Nucleus accumbens (tissue), 56 donors: ENCODE data around the gene FN1.
"Not testable (repeated sequence)": the region's sequence is repeated elsewhere in the genome, so short reads cannot be mapped to it uniquely, and the experiment has no call there.

ENCODE experiments used
- DNase-seq, 56 donors: peaks; one replicate each; lab custom pipeline; 2025; lab: John Stamatoyannopoulos, UW

FN1 gene

GRCh38 chr2:215370112-215370965 is 65.5 kb downstream of the FN1 start:
- DNase-seq = no peak

- no peak for DNase-seq
These were observed 66.6 kb downstream of the FN1 start for GRCh38 chr2:215369181-215369760.

GRCh38 chr2:215368493-215368809 is 67.4 kb downstream of the FN1 start:
- no peak for DNase-seq

- no peak for DNase-seq
These were observed 68.0 kb downstream of the FN1 start for GRCh38 chr2:215367662-215368492.

GRCh38 chr2:215366440-215367032 is 69.3 kb downstream of the FN1 start:
- DNase-seq = no peak

GRCh38 chr2:215365184-215365658 is 70.6 kb downstream of the FN1 start:
- no peak for DNase-seq

- DNase-seq = peak in 1 of 56 donors; percentile 1
These were observed 71.4 kb downstream of the FN1 start for GRCh38 chr2:215364157-215365155.

- DNase-seq = peak in 1 of 56 donors; percentile 2
These were observed 72.3 kb downstream of the FN1 start for GRCh38 chr2:215363461-215364156.

- no peak for DNase-seq
These were observed 72.8 kb downstream of the FN1 start for GRCh38 chr2:215363039-215363438.

GRCh38 chr2:215362562-215362904 is 73.3 kb downstream of the FN1 start:
- DNase-seq = no peak

- no peak for DNase-seq
These were observed 73.8 kb downstream of the FN1 start for GRCh38 chr2:215361876-215362561.

GRCh38 chr2:215361211-215361875 is 74.5 kb downstream of the FN1 start:
- DNase-seq = no peak

- no peak for DNase-seq
These were observed 75.3 kb downstream of the FN1 start for GRCh38 chr2:215360596-215360995.

GRCh38 chr2:215360059-215360458 is 75.8 kb downstream of the FN1 start:
- not testable (repeated sequence) for DNase-seq

- no peak for DNase-seq
These were observed 76.3 kb downstream of the FN1 start for GRCh38 chr2:215359576-215359922.

- DNase-seq = no peak
These were observed 76.8 kb downstream of the FN1 start for GRCh38 chr2:215358891-215359575.

- DNase-seq = no peak
These were observed 77.5 kb downstream of the FN1 start for GRCh38 chr2:215358312-215358845.
